ENCODE results near the gene PCSK9.

DNA sequence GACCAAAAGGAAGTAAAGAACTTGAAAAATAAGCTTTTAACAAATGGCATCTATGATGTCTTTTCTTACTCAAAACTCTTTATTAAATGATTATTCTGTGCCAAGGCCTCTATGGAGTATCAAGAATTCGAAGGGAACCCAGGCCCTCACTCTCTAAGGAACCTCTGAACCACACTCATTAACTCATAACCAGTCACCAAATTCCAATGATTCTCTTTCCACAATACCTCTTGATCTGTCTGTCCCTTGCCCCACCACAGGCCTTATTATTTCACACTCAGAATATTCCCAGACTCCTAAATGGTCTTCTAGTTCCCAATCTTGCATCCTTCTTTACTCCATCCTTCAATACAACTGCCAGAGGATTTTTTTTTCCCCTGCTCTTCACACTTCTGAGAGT is 37.0 kb downstream of the PCSK9 start:
- no peak for TF ChIP-seq CTCF (IDR thresholded peaks at IDR 0.05; ENCODE audit: low read depth, low read length)
- TF ChIP-seq POLR2A (IDR thresholded peaks at IDR 0.05; ENCODE audit: extremely low read depth, insufficient read length): no peak
- TF ChIP-seq MYC (IDR thresholded peaks at IDR 0.05; ENCODE audit: low read depth, low read length): no peak

Data from NB4 (cell line).